Endodermal cell (in vitro differentiated cells): Measurements from ENCODE around the gene PER1. TPM values are rescaled to one million over a fixed set of nuclear protein-coding genes. Genes with fewer than 3 reads are reported as not detected.

Experiments used
- DNase-seq: peaks from one replicate; pipeline ENCODE4 v3.0.0-alpha.2; 2017
- H3K27ac ChIP-seq: 2 replicates; pipeline ENCODE4 v1.5.1; 2013; ENCODE audit warnings: mild to moderate bottlenecking, low read depth, low read length, moderate library complexity
- H3K27me3 ChIP-seq: 2 replicates; pipeline ENCODE4 v1.6.1; 2013; ENCODE audit warnings: mild to moderate bottlenecking, low read length, moderate library complexity; ENCODE audit not compliant: insufficient read depth, control insufficient read depth, poor library complexity, severe bottlenecking
- H3K36me3 ChIP-seq: 2 replicates; pipeline ENCODE4 v1.7.0; 2013; ENCODE audit warnings: mild to moderate bottlenecking, low read length, moderate library complexity; ENCODE audit not compliant: control insufficient read depth, insufficient read depth
- H3K4me1 ChIP-seq: one replicate; pipeline ENCODE4 v1.7.0; 2013; ENCODE audit warnings: low read length; ENCODE audit not compliant: control insufficient read depth, insufficient read depth
- H3K4me3 ChIP-seq: 2 replicates; pipeline ENCODE4 v1.5.1; 2013; ENCODE audit warnings: mild to moderate bottlenecking, low read length, moderate library complexity
- H3K9ac ChIP-seq: 2 replicates; pipeline ENCODE4 v1.6.1; 2013; ENCODE audit warnings: mild to moderate bottlenecking, low read length, moderate library complexity; ENCODE audit not compliant: poor library complexity, severe bottlenecking; ENCODE audit errors: extremely low read depth
- H3K9me3 ChIP-seq: 2 replicates; pipeline ENCODE4 v1.6.1; 2013; ENCODE audit warnings: mild to moderate bottlenecking, low read length, moderate library complexity; ENCODE audit not compliant: control insufficient read depth
- H3K27ac Mint-ChIP-seq: 2 replicates; pipeline ENCODE4 v1.8.0; 2020; ENCODE audit warnings: mixed read lengths
- H3K27me3 Mint-ChIP-seq: 2 replicates; pipeline ENCODE4 v1.8.0; 2021; ENCODE audit warnings: mild to moderate bottlenecking, mixed read lengths; ENCODE audit not compliant: insufficient read depth
- H3K36me3 Mint-ChIP-seq: 2 replicates; pipeline ENCODE4 v1.8.0; 2020; ENCODE audit warnings: low read depth, mixed read lengths
- H3K4me1 Mint-ChIP-seq: 2 replicates; pipeline ENCODE4 v1.8.0; 2020; ENCODE audit warnings: mixed read lengths
- H3K4me3 Mint-ChIP-seq: 2 replicates; pipeline ENCODE4 v1.8.0; 2020; ENCODE audit warnings: mild to moderate bottlenecking, moderate library complexity, mixed read lengths
- H3K9me3 Mint-ChIP-seq: 2 replicates; pipeline ENCODE4 v1.8.0; 2020; ENCODE audit warnings: mild to moderate bottlenecking, mixed read lengths
- WGBS, 2 experiments: methylation state at CpG; one replicate each; pipeline versions ENCODE4 v1.1.5 to v1.1.7; 2013; ENCODE audit warnings: missing lambda C conversion rate in 2 of 2, mixed read lengths in 1 of 2; ENCODE audit not compliant: insufficient coverage in 1 of 2, insufficient read length in 1 of 2; 5-methylcytosine and 5-hydroxymethylcytosine counted together
- total RNA-seq, 2 donors: library from RNA; stranded (reverse); fragmentation: NEBNext Ultra II Directional in 1 of 2; extraction: Animal tissue kit (Norgen Biotek cat#: 25700) in 1 of 2; gene quantifications; 2 replicates in 1 of 2; 3 replicates in 1 of 2; pipeline ENCODE4 v1.2.1, GENCODE V29; 2021
- TF ChIP-seq, protein P1 (sequence below): fragments of 200-600 bp; sonication (generic); conservative IDR thresholded peaks from 2 replicates; pipeline ENCODE4 v1.5.0; 2021; ENCODE audit warnings: antibody characterized with exemption, mild to moderate bottlenecking

PER1 gene
- total RNA-seq, 2 donors from 2014 or later: 38.3 to 53.7 TPM

DNA sequence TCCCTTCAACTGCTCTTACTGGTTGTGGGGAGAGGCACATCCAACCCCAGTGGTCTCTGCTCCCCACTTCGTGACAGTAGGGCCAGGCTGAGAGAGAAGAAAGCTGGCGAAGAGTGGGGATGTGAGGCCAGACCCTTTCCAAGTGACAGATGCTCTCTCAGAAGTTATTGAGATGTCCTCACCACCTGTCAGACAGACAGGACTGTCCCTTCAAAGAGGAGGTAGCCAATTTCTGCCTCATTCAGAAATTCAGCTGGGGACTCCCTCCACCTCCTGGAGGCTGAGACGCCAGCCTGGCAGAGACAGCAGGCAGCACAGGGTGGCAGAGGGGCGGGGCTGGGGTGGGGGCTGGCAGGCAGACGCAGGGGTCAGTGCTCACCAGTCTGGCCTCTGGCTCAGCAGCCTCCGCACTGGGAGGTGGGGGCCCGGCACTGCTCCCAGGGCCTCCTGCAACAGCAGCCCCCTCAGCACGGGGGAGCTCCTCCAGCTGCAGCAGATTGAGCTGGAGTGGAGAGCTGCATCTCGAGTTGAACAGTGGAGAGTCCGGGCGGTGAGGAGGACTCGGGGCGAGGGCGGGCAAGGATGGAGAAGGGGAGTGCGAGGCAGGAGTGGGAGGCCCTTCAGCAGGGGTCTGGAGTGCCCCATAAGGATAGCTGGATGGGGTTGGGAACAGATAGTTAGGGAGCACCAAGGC, 9.2 kb downstream of the PER1 start:
- H3K4me3 ChIP-seq: no peak overlapping the region
- no peak overlapping the region for H3K9ac ChIP-seq
- H3K9me3 ChIP-seq: no peaks in the 10 kb centered on the region
- WGBS, 2 experiments: 92 to 97% methylated on average over 3 to 14 of the region's 15 CpGs
- no peaks in the 10 kb centered on the region for H3K4me1 Mint-ChIP-seq
- TF ChIP-seq, protein P1, sequence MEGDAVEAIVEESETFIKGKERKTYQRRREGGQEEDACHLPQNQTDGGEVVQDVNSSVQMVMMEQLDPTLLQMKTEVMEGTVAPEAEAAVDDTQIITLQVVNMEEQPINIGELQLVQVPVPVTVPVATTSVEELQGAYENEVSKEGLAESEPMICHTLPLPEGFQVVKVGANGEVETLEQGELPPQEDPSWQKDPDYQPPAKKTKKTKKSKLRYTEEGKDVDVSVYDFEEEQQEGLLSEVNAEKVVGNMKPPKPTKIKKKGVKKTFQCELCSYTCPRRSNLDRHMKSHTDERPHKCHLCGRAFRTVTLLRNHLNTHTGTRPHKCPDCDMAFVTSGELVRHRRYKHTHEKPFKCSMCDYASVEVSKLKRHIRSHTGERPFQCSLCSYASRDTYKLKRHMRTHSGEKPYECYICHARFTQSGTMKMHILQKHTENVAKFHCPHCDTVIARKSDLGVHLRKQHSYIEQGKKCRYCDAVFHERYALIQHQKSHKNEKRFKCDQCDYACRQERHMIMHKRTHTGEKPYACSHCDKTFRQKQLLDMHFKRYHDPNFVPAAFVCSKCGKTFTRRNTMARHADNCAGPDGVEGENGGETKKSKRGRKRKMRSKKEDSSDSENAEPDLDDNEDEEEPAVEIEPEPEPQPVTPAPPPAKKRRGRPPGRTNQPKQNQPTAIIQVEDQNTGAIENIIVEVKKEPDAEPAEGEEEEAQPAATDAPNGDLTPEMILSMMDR: no peak
- peaks cover 60% of the 10 kb centered on the region for H3K36me3 Mint-ChIP-seq
- H3K27ac ChIP-seq: no peak overlapping the region
- peaks cover 58% of the 10 kb centered on the region for H3K36me3 ChIP-seq
- H3K4me3 Mint-ChIP-seq: no peak overlapping the region
- DNase-seq: peak; percentile 44
- no peaks in the 10 kb centered on the region for H3K27me3 ChIP-seq
- H3K27me3 Mint-ChIP-seq: no peaks in the 10 kb centered on the region
- no peaks in the 10 kb centered on the region for H3K4me1 ChIP-seq
- H3K27ac Mint-ChIP-seq: no peak overlapping the region
- no peaks in the 10 kb centered on the region for H3K9me3 Mint-ChIP-seq

DNA sequence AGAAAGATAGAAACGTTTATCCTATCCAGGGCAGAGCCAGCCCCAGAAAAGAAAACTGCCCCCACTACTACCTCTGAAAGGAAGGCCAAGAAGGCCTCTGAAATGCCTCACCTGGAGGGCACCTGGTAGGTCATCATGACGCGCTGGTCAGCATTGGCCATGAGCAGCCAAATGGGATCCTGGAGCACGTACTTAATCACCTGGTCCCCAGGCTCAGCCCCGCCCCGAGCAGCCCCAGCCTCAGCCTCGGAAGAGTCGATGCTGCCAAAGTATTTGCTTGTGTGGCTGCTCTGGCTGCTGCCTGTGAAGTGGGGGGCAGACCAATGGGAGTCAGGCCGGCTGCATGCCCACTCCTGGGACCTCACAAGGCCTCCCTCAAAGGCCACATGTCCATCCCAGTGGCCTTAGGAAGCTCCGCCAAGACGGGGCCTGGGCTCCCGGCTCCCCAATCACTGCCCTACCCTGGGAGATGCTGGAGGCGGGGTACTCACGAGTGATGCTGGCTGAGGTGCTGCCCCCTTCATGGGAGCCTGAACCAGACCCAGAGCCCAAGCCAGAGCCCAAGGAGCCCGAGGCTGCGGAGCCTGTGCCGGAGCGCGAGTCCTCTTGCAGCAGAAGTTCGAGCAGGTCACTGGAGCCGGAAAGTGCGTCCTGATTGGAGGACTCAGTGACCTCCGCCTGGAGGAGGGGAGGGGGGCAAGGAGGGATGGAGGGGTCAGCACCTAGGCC, 9.9 kb downstream of the PER1 start:
- peaks cover 54% of the 10 kb centered on the region for H3K36me3 Mint-ChIP-seq
- Histone ChIP-seq H3K27ac (no peak overlapping the region), H3K36me3 (peaks cover 51% of the 10 kb centered on the region), H3K9ac (no peak overlapping the region), H3K4me1 (no peaks in the 10 kb centered on the region), H3K27me3 (peaks cover 2% of the 10 kb centered on the region), H3K9me3 (no peaks in the 10 kb centered on the region), H3K4me3 (no peak overlapping the region)
- no peaks in the 10 kb centered on the region for H3K27me3 Mint-ChIP-seq
- H3K4me1 Mint-ChIP-seq: no peaks in the 10 kb centered on the region
- no peak overlapping the region for H3K4me3 Mint-ChIP-seq
- no peak overlapping the region for H3K27ac Mint-ChIP-seq
- DNase-seq: peak; percentile 49
- 94 to 98% methylated on average over 8 to 23 of the region's 23 CpGs for WGBS, 2 experiments
- TF ChIP-seq, protein P1: no peak
- no peaks in the 10 kb centered on the region for H3K9me3 Mint-ChIP-seq

DNA sequence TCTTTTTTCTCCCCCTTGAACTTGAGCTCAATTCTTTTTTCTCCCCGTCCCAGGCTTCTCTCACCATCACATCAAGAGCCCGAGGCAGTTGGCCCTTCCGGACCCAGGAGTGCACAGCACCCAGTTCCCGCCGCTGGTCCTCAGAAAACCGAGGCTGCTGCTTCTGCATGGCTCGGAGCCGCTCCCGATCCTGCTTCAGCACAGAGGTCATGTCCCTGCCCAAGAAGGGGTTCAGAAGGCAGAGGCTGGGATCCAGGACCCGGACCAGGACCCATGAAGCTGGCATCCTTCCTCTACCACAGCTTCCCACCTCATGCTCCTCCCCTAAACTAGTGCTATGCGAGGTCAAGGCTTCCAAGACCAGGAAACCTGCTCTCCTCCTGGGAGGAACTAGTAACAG, 10.5 kb downstream of the PER1 start:
- no peak overlapping the region for H3K4me3 ChIP-seq
- peaks cover 8% of the 10 kb centered on the region for H3K27me3 ChIP-seq
- Mint-ChIP-seq H3K36me3 (peaks cover 50% of the 10 kb centered on the region), H3K27ac (no peak overlapping the region), H3K27me3 (no peaks in the 10 kb centered on the region), H3K4me1 (no peaks in the 10 kb centered on the region), H3K4me3 (no peak overlapping the region), H3K9me3 (no peaks in the 10 kb centered on the region)
- H3K4me1 ChIP-seq: no peaks in the 10 kb centered on the region
- H3K9ac ChIP-seq: no peak overlapping the region
- no peaks in the 10 kb centered on the region for H3K9me3 ChIP-seq
- DNase-seq: peak; percentile 42
- 94 to 95% methylated on average over 9 to 11 of the region's 11 CpGs for WGBS, 2 experiments
- H3K36me3 ChIP-seq: peaks cover 45% of the 10 kb centered on the region
- H3K27ac ChIP-seq: no peak overlapping the region
- TF ChIP-seq, protein P1: no peak
